Measurements from ENCODE around the gene ZBTB34. TPM values are rescaled to one million over a fixed set of nuclear protein-coding genes. Genes with fewer than 3 reads are reported as not detected.

The ZBTB34 gene
- total RNA-seq, 1 donor from 2014 or later: 8.2 TPM

GRCh38 chr9:126875756-126876510 lies 15.5 kb downstream of the ZBTB34 start:
- intact Hi-C loops (cut with micrococcal nuclease): no loop called here

DNA sequence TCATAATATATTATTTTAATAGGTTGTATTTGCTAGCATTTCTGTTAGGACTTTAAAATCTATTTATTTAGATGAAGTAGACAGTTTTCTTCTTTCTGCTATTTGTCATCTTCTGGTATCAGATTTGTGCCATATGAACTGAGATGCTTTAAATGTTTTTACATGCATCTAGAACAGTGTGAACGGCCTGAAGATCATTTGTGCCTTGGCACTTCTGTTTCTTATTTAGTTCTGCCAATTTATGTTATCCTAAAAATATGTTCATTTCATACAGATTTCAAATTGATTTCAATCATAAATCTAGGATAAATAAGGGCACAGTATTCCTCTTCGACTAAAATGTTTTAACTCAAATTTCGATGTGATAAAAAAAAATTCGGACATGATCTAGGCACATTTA lies 16.1 kb downstream of the ZBTB34 start:
- intact Hi-C loops (cut with micrococcal nuclease): no loop called here

DNA sequence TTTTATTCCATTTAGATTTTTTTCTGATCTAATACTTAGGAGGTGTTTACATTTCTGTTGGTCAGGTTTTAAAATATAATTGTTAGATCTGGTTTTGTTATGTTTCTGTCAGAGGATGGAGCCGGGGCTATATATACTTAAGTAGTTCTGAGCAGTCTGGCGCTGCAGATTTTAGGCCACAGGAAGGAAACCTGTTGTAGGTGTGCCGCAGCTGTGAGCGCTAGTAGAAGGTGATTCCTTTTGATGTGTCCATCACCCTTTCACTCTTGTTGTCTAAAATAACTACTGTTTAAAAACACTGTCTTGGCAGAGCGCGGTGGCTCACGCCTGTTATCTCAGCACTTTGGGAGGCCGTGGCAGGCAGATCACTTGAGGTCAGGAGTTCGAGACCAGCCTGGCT lies 17.0 kb downstream of the ZBTB34 start:
- intact Hi-C loops (cut with micrococcal nuclease): no loop called here

DNA sequence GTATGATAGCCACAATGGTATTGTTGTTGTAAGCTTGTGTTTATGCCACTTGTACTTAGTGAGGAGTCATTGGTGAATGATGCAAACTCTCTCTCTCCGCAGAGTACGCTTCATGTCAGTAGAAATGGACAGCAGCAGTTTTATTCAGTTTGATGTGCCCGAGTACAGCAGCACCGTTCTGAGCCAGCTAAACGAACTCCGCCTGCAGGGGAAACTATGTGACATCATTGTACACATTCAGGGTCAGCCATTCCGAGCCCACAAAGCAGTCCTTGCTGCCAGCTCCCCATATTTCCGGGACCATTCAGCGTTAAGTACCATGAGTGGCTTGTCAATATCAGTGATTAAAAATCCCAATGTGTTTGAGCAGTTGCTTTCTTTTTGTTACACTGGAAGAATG lies 18.8 kb downstream of the ZBTB34 start:
- intact Hi-C loops (cut with micrococcal nuclease): no loop called here

GRCh38 chr9:126880226-126880946 lies 19.9 kb downstream of the ZBTB34 start:
- intact Hi-C loops (cut with micrococcal nuclease): no loop called here

DNA sequence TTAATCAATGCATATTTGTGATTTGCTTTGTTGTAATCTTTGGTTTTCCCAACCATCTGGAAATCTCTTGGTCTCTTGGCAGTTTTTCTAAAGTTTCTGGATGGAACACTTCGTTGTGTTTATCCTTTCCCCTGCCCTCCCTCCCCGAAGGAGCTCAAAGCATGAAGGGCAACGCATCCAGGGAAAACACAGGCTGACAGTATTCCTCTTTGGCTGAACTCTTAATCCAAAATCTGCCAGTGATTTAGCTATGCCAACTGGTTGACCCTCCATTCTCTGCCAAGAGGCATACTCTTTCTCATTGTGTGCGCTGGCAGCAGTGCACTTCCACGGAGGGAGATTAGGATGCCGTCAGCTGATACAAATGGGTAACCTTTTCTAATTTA lies 20.5 kb downstream of the ZBTB34 start:
- intact Hi-C loops (cut with micrococcal nuclease): no loop called here

GRCh38 chr9:126882746-126883145 lies 22.3 kb downstream of the ZBTB34 start:
- intact Hi-C loops (cut with micrococcal nuclease): no loop called here

GRCh38 chr9:126883636-126884035 lies 23.2 kb downstream of the ZBTB34 start:
- intact Hi-C loops (cut with micrococcal nuclease): no loop called here

DNA sequence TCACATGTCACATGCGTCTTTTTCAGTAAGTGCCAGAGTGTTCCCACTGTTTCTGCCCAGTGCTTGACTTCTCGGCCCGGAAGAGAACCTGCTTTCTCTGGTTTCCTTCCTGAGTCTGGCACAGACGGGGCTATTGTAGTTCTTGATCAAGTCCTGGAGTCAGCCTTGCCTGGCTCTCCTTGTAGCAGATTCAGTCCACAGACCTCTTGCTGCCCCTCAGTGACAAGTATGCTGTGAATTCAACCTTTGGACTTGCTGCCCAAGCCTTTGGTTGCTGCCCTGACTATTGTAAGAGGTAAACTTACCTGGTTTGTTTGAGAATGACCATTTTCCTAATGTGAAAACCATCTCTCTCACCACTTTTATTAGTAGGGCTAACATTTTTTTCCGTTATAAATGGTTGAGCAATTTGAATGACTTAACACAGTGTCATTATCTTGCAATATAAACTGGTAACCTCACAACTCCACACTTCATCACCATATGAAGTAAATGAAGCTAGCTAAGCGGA lies 24.7 kb downstream of the ZBTB34 start:
- intact Hi-C loops (cut with micrococcal nuclease): no loop called here

DNA sequence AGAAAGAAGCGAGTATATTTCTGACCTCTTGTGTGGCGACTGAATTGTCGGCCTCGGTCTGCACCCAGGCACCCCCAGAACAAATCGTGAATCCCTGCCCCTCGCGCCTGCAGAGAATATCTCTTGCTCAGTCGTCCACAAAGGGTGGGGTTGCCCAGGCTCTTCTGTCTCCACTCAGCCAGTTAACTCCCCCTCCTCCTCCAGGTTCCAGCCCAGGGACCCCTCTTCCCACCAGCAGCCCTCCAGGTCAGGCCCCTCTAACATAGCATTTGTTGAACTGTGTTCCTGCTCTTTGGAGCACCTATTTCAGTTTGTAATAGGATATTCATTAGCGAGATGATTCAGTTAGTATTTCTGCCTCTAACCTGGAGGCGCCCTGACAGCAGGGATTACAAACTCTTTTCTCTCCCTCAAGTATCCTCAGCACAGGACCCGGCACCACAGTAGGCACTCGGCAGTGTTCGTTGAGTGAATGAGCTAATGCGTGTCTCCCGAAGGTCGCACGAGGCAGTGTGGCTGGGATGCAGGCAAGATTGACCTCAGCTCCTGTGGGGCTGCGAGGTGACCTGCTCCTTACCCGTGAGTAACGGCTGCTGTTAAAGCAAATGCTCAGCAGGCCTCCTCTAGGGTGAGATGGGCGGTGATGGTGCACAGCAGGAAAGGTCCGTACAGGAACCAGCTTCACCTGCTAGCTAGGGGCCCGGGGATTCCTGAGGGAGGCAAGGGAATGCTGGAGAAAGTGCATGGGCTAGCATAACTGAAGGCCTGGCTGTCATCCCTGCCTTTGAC lies 25.8 kb downstream of the ZBTB34 start:
- intact Hi-C loops (cut with micrococcal nuclease): no loop called here

DNA sequence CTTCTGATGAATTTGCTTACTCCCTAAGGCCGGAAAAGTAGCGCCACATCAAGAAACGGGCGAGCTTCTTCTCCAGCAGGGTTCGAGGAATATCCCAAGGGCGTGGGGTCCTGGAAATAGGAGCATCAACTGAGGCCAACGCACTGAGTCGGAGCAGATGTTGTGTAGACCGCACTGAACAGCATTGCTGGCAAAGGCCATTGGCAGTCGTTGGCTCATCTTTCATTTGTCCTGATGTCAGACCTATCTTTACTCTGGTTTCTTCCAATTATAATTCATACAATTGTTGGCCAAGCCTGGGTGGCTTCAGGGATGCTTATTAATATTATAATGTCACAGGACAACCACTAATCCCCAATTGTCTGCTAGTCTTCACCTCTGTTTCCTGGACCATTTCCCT lies 26.5 kb downstream of the ZBTB34 start:
- intact Hi-C loops (cut with micrococcal nuclease): no loop called here

DNA sequence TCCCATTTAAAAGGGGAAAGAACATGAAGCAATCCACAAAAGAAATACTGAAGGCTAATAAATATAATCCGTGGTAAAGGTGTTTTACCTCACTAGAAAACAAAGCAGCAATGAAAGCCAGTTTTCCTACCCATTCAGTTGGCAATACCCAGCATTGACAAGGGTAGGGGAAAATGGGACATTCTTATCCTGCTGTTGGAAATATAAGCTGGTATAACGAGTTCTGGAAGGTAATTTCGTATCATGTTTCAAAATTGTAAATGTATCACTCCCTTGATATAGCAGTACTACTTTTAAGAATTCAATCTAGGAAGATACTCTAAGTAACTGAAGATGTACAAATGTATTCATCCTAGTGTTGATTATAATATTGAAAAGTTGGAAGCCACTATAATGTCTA lies 31.2 kb downstream of the ZBTB34 start:
- intact Hi-C loops (cut with micrococcal nuclease): no loop called here

- intact Hi-C loops (cut with micrococcal nuclease): no loop called here
Observed at GRCh38 chr9:126893079-126893478, 32.6 kb downstream of the ZBTB34 start.

- intact Hi-C loops (cut with micrococcal nuclease): no loop called here
Observed at GRCh38 chr9:126894052-126894603, 33.7 kb downstream of the ZBTB34 start.

DNA sequence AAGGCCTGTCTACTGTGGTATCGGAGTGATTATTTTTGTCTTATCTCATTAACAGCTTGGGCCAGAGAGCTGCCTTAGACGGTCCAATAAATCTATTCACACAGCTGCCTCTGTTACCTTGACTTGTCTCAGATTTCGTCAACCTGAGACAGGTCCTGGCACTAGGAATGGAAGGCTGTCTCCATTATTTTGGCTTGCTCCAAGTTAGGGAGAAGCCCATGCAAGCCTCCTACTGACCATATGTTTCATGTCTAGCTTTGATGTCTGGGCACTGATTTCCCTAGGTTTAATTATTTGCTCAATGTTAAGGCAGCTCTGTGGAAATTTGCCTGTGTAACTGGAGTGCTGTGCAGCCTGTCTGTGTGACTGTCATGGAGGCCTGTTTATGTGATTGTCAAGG lies 41.8 kb downstream of the ZBTB34 start:
- intact Hi-C loops (cut with micrococcal nuclease): no loop called here

- intact Hi-C loops (cut with micrococcal nuclease): no loop called here
Observed at GRCh38 chr9:126904586-126904985, 44.1 kb downstream of the ZBTB34 start.

- intact Hi-C loops (cut with micrococcal nuclease): no loop called here
Observed at GRCh38 chr9:126906091-126906490, 45.7 kb downstream of the ZBTB34 start.

GRCh38 chr9:126907058-126907457 lies 46.6 kb downstream of the ZBTB34 start:
- intact Hi-C loops (cut with micrococcal nuclease): no loop called here

GRCh38 chr9:126914458-126915280 lies 54.2 kb downstream of the ZBTB34 start, which contains the start of gene RALGPS1:
Gene RALGPS1, plus strand, starts transcription at chr9:126914782. Its CDS starts 47,508 bp downstream, at chr9:126962290.
- intact Hi-C loops (cut with micrococcal nuclease): loop anchor here (5.0 kb wide), 1 partner anchor 52 kb away; the partner anchor contains the start of gene ZBTB34

DNA sequence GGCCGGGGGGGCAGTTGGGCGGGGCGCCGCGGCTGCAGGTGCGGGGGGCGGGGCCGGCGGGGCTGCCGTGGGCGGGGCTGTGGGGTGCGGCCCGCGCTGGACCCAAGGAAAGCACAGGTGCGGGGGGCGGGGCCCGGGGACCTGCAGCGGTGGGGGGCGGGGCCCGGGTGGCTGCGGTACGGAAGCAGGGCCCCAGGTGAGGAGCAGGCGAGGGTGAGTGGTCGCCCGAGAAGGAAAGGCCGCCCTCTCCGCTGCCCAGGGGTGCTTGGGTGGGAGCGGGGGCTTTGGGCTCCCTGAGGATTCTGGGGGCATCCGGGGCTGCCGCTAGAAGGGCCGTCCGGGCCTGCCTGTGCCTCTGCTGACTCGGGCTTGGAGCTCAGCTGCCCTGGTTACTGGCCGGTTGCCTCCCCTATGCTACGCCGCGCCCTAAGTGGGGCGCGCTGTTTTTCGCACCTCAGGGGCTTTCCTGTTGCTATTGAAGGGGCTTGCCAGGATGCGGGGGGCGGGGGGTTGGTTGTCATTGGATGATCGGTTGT lies 54.9 kb downstream of the ZBTB34 start:
- intact Hi-C loops (cut with micrococcal nuclease): no loop called here

Measured in T-helper 2 cell treated with Interferon-gamma antibody and Interleukin-4, amounts not matched to agents 100 ng/mL and 5 ng/mL, for 36 hours (primary cell).